ENCODE results near the gene COX6A1. TPM values are rescaled to one million over a fixed set of nuclear protein-coding genes. Genes with fewer than 3 reads are reported as not detected.

Gene COX6A1
- total and polyA plus RNA-seq, 2 donors (not counting 3 experiments of a cell fraction or from before 2014, with no cell fraction given) = 299 to 1,327 TPM

GRCh38 chr12:120428597-120429229, 9.2 kb upstream of the COX6A1 start:
- H3K9me1 ChIP-seq (replicated peaks; ENCODE audit: control insufficient read depth, extremely low read depth, insufficient read depth, low read length) = no peaks in the 10 kb centered on the region
- intact Hi-C loops (cut with micrococcal nuclease) = no loop called here
- H3K27ac ChIP-seq (ENCODE audit: insufficient read depth, low read depth, low read length) = no peak overlapping the region
- dilution Hi-C loops (cut with MboI; ENCODE audit: extremely low pct_ligation_motif_present, low sequenced_read_pairs) = no loop called here
- no peaks in the 10 kb centered on the region for H3K4me1 ChIP-seq (ENCODE audit: control insufficient read depth, extremely low read depth, insufficient read depth, low read length)
- no peak overlapping the region for H3K9ac ChIP-seq (replicated peaks; ENCODE audit: extremely low read depth, insufficient read depth, low read length)
- DNase-seq (ENCODE audit: low read depth, low spot score) = no peak
- H4K20me1 ChIP-seq (replicated peaks; ENCODE audit: control insufficient read depth, extremely low read depth, insufficient read depth, low read length) = no peaks in the 10 kb centered on the region
- no peak overlapping the region for H3K4me3 ChIP-seq (replicated peaks in 1 of 3; ENCODE audit: insufficient read depth in 1 of 3, low read depth in 1 of 3, low read length in 3 of 3)
- no peaks in the 10 kb centered on the region for H3K36me3 ChIP-seq (ENCODE audit: control insufficient read depth in 2 of 2, extremely low read depth in 1 of 2, insufficient read depth in 2 of 2, low read length in 2 of 2)
- H3K9me3 ChIP-seq (replicated peaks; ENCODE audit: control insufficient read depth, insufficient read depth, low read length) = no peaks in the 10 kb centered on the region
- H3K4me2 ChIP-seq (ENCODE audit: insufficient read depth, low read length) = no peak overlapping the region
- no peak overlapping the region for H2AFZ ChIP-seq (ENCODE audit: low read depth, low read length)
- no peaks in the 10 kb centered on the region for H3K79me2 ChIP-seq (ENCODE audit: control insufficient read depth, insufficient read depth, low read length)
- no peak for FAIRE-seq
- POLR2A ChIA-PET = interaction anchor here (0.6 kb wide), 1 partner anchor 142 kb away, joined by 3 read pairs; no protein-coding TSS in a partner anchor
- TF ChIP-seq CTCF (IDR thresholded peaks at IDR 0.05; ENCODE audit: extremely low read depth in 1 of 2, insufficient read depth in 1 of 2, low read depth in 1 of 2, low read length in 2 of 2) = no peak
- TF ChIP-seq MYC (IDR thresholded peaks at IDR 0.05; ENCODE audit: low read depth, low read length) = no peak
- no peak for TF ChIP-seq EZH2 (IDR thresholded peaks at IDR 0.05; ENCODE audit: borderline replicate concordance, low read depth, low read length, severe bottlenecking)
- TF ChIP-seq GATA2 (IDR thresholded peaks at IDR 0.05; ENCODE audit: insufficient read depth, insufficient read length, low read depth, low read length) = no peak
- no peak for TF ChIP-seq FOS (IDR thresholded peaks at IDR 0.05; ENCODE audit: borderline replicate concordance, insufficient read depth, low read length)
- no peak for TF ChIP-seq JUN (IDR thresholded peaks at IDR 0.05; ENCODE audit: borderline replicate concordance, insufficient read depth, insufficient read length, low read depth)
- no peak for TF ChIP-seq MAX (IDR thresholded peaks at IDR 0.05; ENCODE audit: insufficient read depth, insufficient read length)
- CTCF ChIA-PET = interaction anchor here (0.9 to 2.3 kb wide), 13 partner anchors 32 to 201 kb away, joined by 3 to 18 read pairs (median 5); partner anchors contain the start of gene PLA2G1B
- BruUV-seq (replicated peaks) = no TSS peak
- H3K27me3 ChIP-seq (ENCODE audit: control insufficient read depth in 2 of 2, insufficient read depth in 2 of 2, low read length in 2 of 2) = peaks cover 0 to 3% of the 10 kb centered on the region in 2 experiments
